Gastrocnemius medialis (tissue), 4 donors: ENCODE measurements around the gene GRIK4. TPM values are rescaled to one million over a fixed set of nuclear protein-coding genes. Genes with fewer than 3 reads are reported as not detected.

Source experiments
- ATAC-seq, 2 donors: fragments of 150-250 bp; one replicate each; pipeline ENCODE4 v1.9.1; 2016
- DNase-seq, 2 donors: peaks; one replicate each; pipeline ENCODE4 v3.0.0-alpha.2; 2019
- H3K27ac ChIP-seq, 4 donors: fragments of 200-600 bp; sonication (generic); 1 replicate in 1 of 4; 2 replicates in 3 of 4; pipeline ENCODE4 v1.5.1; 2016 to 2018; ENCODE audit warnings: mild to moderate bottlenecking in 2 of 4, moderate library complexity in 1 of 4
- H3K27me3 ChIP-seq, 3 donors: fragments of 200-600 bp; sonication (generic) in 2 of 3; 1 replicate in 1 of 3; 2 replicates in 2 of 3; pipeline versions ENCODE4 v1.5.1 to v1.6.0; 2016 to 2019; ENCODE audit warnings: mild to moderate bottlenecking in 1 of 3, moderate library complexity in 1 of 3
- H3K36me3 ChIP-seq, 2 donors: fragments of 200-600 bp; sonication (generic) in 1 of 2; one replicate each; pipeline ENCODE4 v1.5.1; 2017 to 2018
- H3K4me1 ChIP-seq, 2 donors: fragments of 200-600 bp; sonication (generic) in 1 of 2; one replicate each; pipeline ENCODE4 v1.5.1; 2016 to 2017; ENCODE audit warnings: mild to moderate bottlenecking in 2 of 2
- H3K4me3 ChIP-seq, 4 donors: fragments of 200-600 bp; sonication (generic) in 3 of 4; 1 replicate in 1 of 4; 2 replicates in 3 of 4; pipeline ENCODE4 v1.5.1; 2016 to 2019; ENCODE audit warnings: mild to moderate bottlenecking in 2 of 4
- H3K9me3 ChIP-seq, 3 donors: fragments of 200-600 bp; sonication (generic) in 2 of 3; 1 replicate in 1 of 3; 2 replicates in 2 of 3; pipeline ENCODE4 v1.5.1; 2016 to 2019
- CTCF ChIP-seq, 5 experiments: fragments of 450-650 bp in 3 of 5; fragments of 200-600 bp in 2 of 5; sonication (generic) in 2 of 5; IDR thresholded peaks in 4 of 5; conservative IDR thresholded peaks in 1 of 5; 1 replicate in 4 of 5; 2 replicates in 1 of 5; pipeline ENCODE4 v1.5.1; 2016 to 2019; ENCODE audit warnings: antibody characterized with exemption in 5 of 5, mild to moderate bottlenecking in 3 of 5, moderate library complexity in 3 of 5
- POLR2A ChIP-seq, 2 donors: fragments of 450-650 bp; IDR thresholded peaks; one replicate each; pipeline ENCODE4 v1.6.1; 2017; ENCODE audit warnings: antibody characterized with exemption in 2 of 2, mild to moderate bottlenecking in 2 of 2, moderate library complexity in 2 of 2
- in situ Hi-C, 4 donors: fragments of 200-750 bp; cut with MboI; loops; one replicate each; pipeline versions ENCODE4 v1.15.0 to v1.8.0; 2017; ENCODE audit warnings: low sequenced_read_pairs in 4 of 4
- intact Hi-C: fragments of 100-400 bp; cut with DNase I; formaldehyde crosslinking; loops from one replicate; pipeline ENCODE4 v1.15.1; 2023; ENCODE audit warnings: low total_unique reads
- total RNA-seq, 4 donors: library from RNA; depleted of rRNA; stranded (reverse); fragments of >200 nt; gene quantifications; one replicate each; pipeline versions ENCODE4 v1.1.0 to v1.2.3, GENCODE V29; 2016

The GRIK4 gene
- total RNA-seq, 4 donors from 2014 or later: 0.42 TPM; not detected in 3

GRCh38 chr11:120718171-120718570 is 206.6 kb downstream of the GRIK4 start:
- H3K4me3 ChIP-seq: no peak overlapping the region
- H3K36me3 ChIP-seq: no peaks in the 10 kb centered on the region
- in situ Hi-C loops: no loop called here
- TF ChIP-seq CTCF (IDR thresholded peaks at IDR 0.05 in 4 of 5, conservative IDR thresholded peaks at IDR 0.05 in 1 of 5) (no peak), POLR2A (IDR thresholded peaks at IDR 0.05) (no peak)
- H3K27ac ChIP-seq: no peak overlapping the region
- no peak for DNase-seq
- ATAC-seq: no peak
- intact Hi-C loops: no loop called here
- H3K27me3 ChIP-seq: peaks cover 0 to 4% (median 0%) of the 10 kb centered on the region in 3 donors
- H3K9me3 ChIP-seq: no peaks in the 10 kb centered on the region
- no peaks in the 10 kb centered on the region for H3K4me1 ChIP-seq

GRCh38 chr11:120719348-120719747 is 207.8 kb downstream of the GRIK4 start:
- peaks cover 0 to 4% (median 0%) of the 10 kb centered on the region in 3 donors for H3K27me3 ChIP-seq
- ATAC-seq (no peak), DNase-seq (no peak)
- H3K9me3 ChIP-seq: no peaks in the 10 kb centered on the region
- no peak overlapping the region for H3K27ac ChIP-seq
- intact Hi-C loops: no loop called here
- no peaks in the 10 kb centered on the region for H3K4me1 ChIP-seq
- in situ Hi-C loops: no loop called here
- no peaks in the 10 kb centered on the region for H3K36me3 ChIP-seq
- no peak overlapping the region for H3K4me3 ChIP-seq
- TF ChIP-seq CTCF (IDR thresholded peaks at IDR 0.05 in 4 of 5, conservative IDR thresholded peaks at IDR 0.05 in 1 of 5) (no peak), POLR2A (IDR thresholded peaks at IDR 0.05) (no peak)

GRCh38 chr11:120720760-120721159 is 209.2 kb downstream of the GRIK4 start:
- Histone ChIP-seq H3K9me3 (no peaks in the 10 kb centered on the region), H3K4me3 (no peak overlapping the region), H3K36me3 (no peaks in the 10 kb centered on the region), H3K4me1 (no peaks in the 10 kb centered on the region), H3K27me3 (peaks cover 0 to under 1% (median 0%) of the 10 kb centered on the region in 3 donors), H3K27ac (no peak overlapping the region)
- in situ Hi-C loops (no loop called here), intact Hi-C loops (no loop called here)
- ATAC-seq (no peak), DNase-seq (no peak)
- no peak for TF ChIP-seq CTCF (IDR thresholded peaks at IDR 0.05 in 4 of 5, conservative IDR thresholded peaks at IDR 0.05 in 1 of 5)
- no peak for TF ChIP-seq POLR2A (IDR thresholded peaks at IDR 0.05)

- no peaks in the 10 kb centered on the region for H3K4me1 ChIP-seq
- ATAC-seq: no peak
- DNase-seq: no peak
- in situ Hi-C loops: no loop called here
- no peak overlapping the region for H3K4me3 ChIP-seq
- no peaks in the 10 kb centered on the region for H3K27me3 ChIP-seq
- no peaks in the 10 kb centered on the region for H3K36me3 ChIP-seq
- TF ChIP-seq CTCF (IDR thresholded peaks at IDR 0.05 in 4 of 5, conservative IDR thresholded peaks at IDR 0.05 in 1 of 5) (no peak), POLR2A (IDR thresholded peaks at IDR 0.05) (no peak)
- intact Hi-C loops: no loop called here
- H3K27ac ChIP-seq: no peak overlapping the region
- H3K9me3 ChIP-seq: no peaks in the 10 kb centered on the region
Observed at GRCh38 chr11:120722524-120722923, 211.0 kb downstream of the GRIK4 start.

GRCh38 chr11:120723751-120724150 is 212.2 kb downstream of the GRIK4 start:
- Histone ChIP-seq H3K9me3 (peaks cover 0 to 7% (median 3%) of the 10 kb centered on the region in 3 donors), H3K27ac (no peak overlapping the region), H3K36me3 (no peaks in the 10 kb centered on the region), H3K4me3 (no peak overlapping the region), H3K4me1 (no peaks in the 10 kb centered on the region), H3K27me3 (no peaks in the 10 kb centered on the region)
- intact Hi-C loops: no loop called here
- no peak for DNase-seq
- TF ChIP-seq POLR2A (IDR thresholded peaks at IDR 0.05): no peak
- in situ Hi-C loops: no loop called here
- ATAC-seq: no peak
